ENCODE measurements around the gene RAB3D.
"Not testable (repeated sequence)": the region's sequence is repeated elsewhere in the genome, so short reads cannot be mapped to it uniquely, and the experiment has no call there.

The RAB3D gene

DNA sequence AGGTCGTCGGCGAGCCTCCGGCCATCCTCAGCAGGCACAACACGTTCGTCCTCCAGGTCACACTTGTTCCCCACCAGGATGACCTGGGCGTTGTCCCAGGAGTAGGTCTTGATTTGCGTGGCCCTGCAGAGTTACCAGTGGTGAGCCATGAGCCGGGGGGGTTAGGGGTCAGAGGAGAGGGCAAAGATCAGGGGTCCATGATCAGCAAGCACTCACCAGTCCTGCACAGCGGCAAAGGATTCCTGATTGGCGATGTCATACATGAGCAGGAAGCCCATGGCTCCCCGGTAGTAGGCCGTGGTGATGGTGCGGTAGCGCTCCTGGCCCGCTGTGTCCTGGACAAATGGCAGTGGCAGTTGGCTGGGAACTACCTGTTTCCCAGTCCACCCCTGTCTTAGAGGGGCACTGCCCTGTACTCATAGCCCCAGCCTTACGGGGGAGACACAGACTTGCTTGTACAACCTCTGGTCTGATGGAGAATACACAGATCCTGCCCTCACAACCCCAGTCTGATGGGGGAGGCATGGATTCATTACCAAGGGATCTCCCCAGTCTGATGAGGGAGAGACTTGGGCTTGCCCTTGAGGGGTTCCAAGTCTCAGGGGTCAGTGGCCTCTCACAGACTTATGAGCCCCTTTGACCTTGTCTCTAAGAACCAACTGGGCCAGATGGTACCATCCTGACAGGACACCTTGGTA, 3.9 kb downstream of the RAB3D start:
- peaks cover 5% of the 10 kb centered on the region for H3K4me1 Mint-ChIP-seq
- TF ChIP-seq, protein P1, sequence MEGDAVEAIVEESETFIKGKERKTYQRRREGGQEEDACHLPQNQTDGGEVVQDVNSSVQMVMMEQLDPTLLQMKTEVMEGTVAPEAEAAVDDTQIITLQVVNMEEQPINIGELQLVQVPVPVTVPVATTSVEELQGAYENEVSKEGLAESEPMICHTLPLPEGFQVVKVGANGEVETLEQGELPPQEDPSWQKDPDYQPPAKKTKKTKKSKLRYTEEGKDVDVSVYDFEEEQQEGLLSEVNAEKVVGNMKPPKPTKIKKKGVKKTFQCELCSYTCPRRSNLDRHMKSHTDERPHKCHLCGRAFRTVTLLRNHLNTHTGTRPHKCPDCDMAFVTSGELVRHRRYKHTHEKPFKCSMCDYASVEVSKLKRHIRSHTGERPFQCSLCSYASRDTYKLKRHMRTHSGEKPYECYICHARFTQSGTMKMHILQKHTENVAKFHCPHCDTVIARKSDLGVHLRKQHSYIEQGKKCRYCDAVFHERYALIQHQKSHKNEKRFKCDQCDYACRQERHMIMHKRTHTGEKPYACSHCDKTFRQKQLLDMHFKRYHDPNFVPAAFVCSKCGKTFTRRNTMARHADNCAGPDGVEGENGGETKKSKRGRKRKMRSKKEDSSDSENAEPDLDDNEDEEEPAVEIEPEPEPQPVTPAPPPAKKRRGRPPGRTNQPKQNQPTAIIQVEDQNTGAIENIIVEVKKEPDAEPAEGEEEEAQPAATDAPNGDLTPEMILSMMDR (IDR thresholded peaks at IDR 0.05): no peak
- H3K36me3 Mint-ChIP-seq (ENCODE audit: low read depth): peaks cover 45% of the 10 kb centered on the region
- H3K9me3 Mint-ChIP-seq: no peaks in the 10 kb centered on the region
- H3K27me3 Mint-ChIP-seq (ENCODE audit: low read depth, poor library complexity): peaks cover 4% of the 10 kb centered on the region
- H3K27ac Mint-ChIP-seq: no peak overlapping the region
- no peak overlapping the region for H3K4me3 Mint-ChIP-seq
- DNase-seq: no peak

GRCh38 chr19:11333838-11334237, 5.6 kb downstream of the RAB3D start:
- H3K36me3 Mint-ChIP-seq (ENCODE audit: low read depth): peaks cover 51% of the 10 kb centered on the region
- not testable (repeated sequence) for DNase-seq

GRCh38 chr19:11332822-11333221, 6.6 kb downstream of the RAB3D start:
- TF ChIP-seq, protein P1 (IDR thresholded peaks at IDR 0.05): no peak
- DNase-seq: no peak
- no peaks in the 10 kb centered on the region for H3K27me3 Mint-ChIP-seq (ENCODE audit: low read depth, poor library complexity)
- peaks cover 8% of the 10 kb centered on the region for H3K4me1 Mint-ChIP-seq
- H3K9me3 Mint-ChIP-seq: no peaks in the 10 kb centered on the region
- peaks cover 51% of the 10 kb centered on the region for H3K36me3 Mint-ChIP-seq (ENCODE audit: low read depth)
- H3K4me3 Mint-ChIP-seq: no peak overlapping the region
- H3K27ac Mint-ChIP-seq: no peak overlapping the region

More at GRCh38 chr19:11333838-11334237, 5.6 kb downstream of the RAB3D start:
- H3K27ac Mint-ChIP-seq; H3K9me3 Mint-ChIP-seq; H3K4me3 Mint-ChIP-seq; H3K27me3 Mint-ChIP-seq (ENCODE audit: low read depth, poor library complexity): not testable (repeated sequence)
- H3K4me1 Mint-ChIP-seq: peaks cover 13% of the 10 kb centered on the region

DNA sequence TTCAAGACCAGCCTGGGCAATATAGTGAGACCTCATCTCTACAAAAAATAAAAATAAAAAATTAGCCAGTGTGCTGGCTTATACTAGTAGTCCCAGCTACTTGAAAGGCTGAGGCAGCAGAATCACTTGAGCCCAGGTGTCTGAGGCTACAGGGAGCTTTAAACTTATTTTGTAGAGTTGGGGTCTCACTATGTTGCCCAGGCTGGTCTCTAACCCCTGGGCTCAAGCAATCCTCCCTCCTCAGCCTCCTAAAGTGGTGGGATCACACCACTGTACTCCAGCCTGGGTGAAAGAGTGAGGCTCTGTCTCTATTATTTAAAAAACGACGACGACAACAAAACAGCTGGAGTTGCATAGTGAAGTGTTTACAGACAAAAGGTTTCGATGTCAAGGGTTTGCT, 8.0 kb downstream of the RAB3D start:
- TF ChIP-seq, protein P1 (IDR thresholded peaks at IDR 0.05): no peak
- no peak for DNase-seq
- Mint-ChIP-seq H3K36me3 (ENCODE audit: low read depth) (peaks cover 52% of the 10 kb centered on the region), H3K4me3 (no peak overlapping the region), H3K27ac (no peak overlapping the region), H3K27me3 (ENCODE audit: low read depth, poor library complexity) (no peaks in the 10 kb centered on the region), H3K4me1 (peaks cover 8% of the 10 kb centered on the region), H3K9me3 (no peaks in the 10 kb centered on the region)

DNA sequence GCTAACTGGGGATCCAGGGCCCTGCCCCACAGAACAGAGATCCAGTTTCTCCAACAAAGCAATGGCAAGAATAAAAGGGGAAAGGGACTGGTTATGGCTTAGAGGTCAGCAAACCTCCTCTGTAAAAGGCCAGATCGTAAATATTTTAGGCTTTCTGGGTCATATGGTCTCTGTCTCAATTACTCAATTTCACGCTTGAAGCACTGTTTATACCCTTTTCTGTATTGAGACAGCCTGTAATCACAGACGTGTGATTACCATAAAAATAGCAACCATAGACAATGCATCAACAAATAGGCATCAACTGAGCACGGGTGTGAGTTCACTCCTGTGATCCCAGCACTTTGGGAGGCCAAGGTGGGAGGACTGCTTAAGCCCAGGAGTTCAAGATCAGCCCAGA, 9.3 kb downstream of the RAB3D start:
- no peak overlapping the region for H3K4me3 Mint-ChIP-seq
- H3K27me3 Mint-ChIP-seq (ENCODE audit: low read depth, poor library complexity): no peaks in the 10 kb centered on the region
- H3K4me1 Mint-ChIP-seq: peaks cover 8% of the 10 kb centered on the region
- H3K36me3 Mint-ChIP-seq (ENCODE audit: low read depth): peaks cover 39% of the 10 kb centered on the region
- TF ChIP-seq, protein P1 (IDR thresholded peaks at IDR 0.05): no peak
- peak overlapping the region; percentile 80 for H3K27ac Mint-ChIP-seq
- H3K9me3 Mint-ChIP-seq: no peaks in the 10 kb centered on the region
- no peak for DNase-seq

- DNase-seq: no peak
- Mint-ChIP-seq H3K4me1 (peaks cover 50% of the 10 kb centered on the region), H3K9me3 (no peaks in the 10 kb centered on the region), H3K4me3 (no peak overlapping the region), H3K36me3 (ENCODE audit: low read depth) (peaks cover 21% of the 10 kb centered on the region), H3K27me3 (ENCODE audit: low read depth, poor library complexity) (no peaks in the 10 kb centered on the region), H3K27ac (no peak overlapping the region)
- TF ChIP-seq, protein P1 (IDR thresholded peaks at IDR 0.05): no peak
Observed at GRCh38 chr19:11325544-11325943, 13.9 kb downstream of the RAB3D start.
